Lung (tissue), 12 donors: Measurements from ENCODE around the gene MCM10. TPM values are rescaled to one million over a fixed set of nuclear protein-coding genes. Genes with fewer than 3 reads are reported as not detected.
"Not testable (repeated sequence)": the region's sequence is repeated elsewhere in the genome, so short reads cannot be mapped to it uniquely, and the experiment has no call there.

Experiments used
- ATAC-seq: fragments of 200-7000 bp; cut with Tn5 transposase; one replicate; pipeline ENCODE4 v1.9.1; 2020; ENCODE audit warnings: moderate number of reproducible peaks; ENCODE audit not compliant: insufficient read depth, low FRiP score
- DNase-seq, 3 donors: peaks; one replicate each; pipeline ENCODE4 v3.0.0-alpha.2; 2013 to 2017
- H3K27ac ChIP-seq, 2 donors: one replicate each; pipeline ENCODE4 v1.5.1; 2013; ENCODE audit warnings: mild to moderate bottlenecking in 2 of 2, moderate library complexity in 2 of 2, control low read depth in 1 of 2, inconsistent platforms in 1 of 2, low read depth in 1 of 2, low read length in 1 of 2
- H3K27me3 ChIP-seq, 3 donors: one replicate each; pipeline ENCODE4 v1.5.1; 2013; ENCODE audit warnings: low read length in 2 of 3; ENCODE audit not compliant: control insufficient read depth in 3 of 3, insufficient read depth in 3 of 3
- H3K36me3 ChIP-seq, 4 donors: one replicate each; pipeline ENCODE4 v1.5.1; 2013; ENCODE audit warnings: low read length in 4 of 4, mild to moderate bottlenecking in 1 of 4, moderate library complexity in 1 of 4; ENCODE audit not compliant: control insufficient read depth in 4 of 4, insufficient read depth in 4 of 4
- H3K4me1 ChIP-seq, 5 donors: one replicate each; pipeline ENCODE4 v1.5.1; 2013; ENCODE audit warnings: low read length in 5 of 5, mild to moderate bottlenecking in 2 of 5, moderate library complexity in 1 of 5; ENCODE audit not compliant: control insufficient read depth in 5 of 5, insufficient read depth in 5 of 5
- H3K4me3 ChIP-seq: one replicate; pipeline ENCODE4 v1.5.1; 2013; ENCODE audit warnings: mild to moderate bottlenecking, control low read depth, moderate library complexity
- H3K9ac ChIP-seq, 2 donors: one replicate each; pipeline ENCODE4 v1.5.1; 2013; ENCODE audit warnings: low read length in 2 of 2, control low read depth in 1 of 2; ENCODE audit not compliant: insufficient read depth in 1 of 2
- H3K9me3 ChIP-seq, 4 donors: one replicate each; pipeline ENCODE4 v1.5.1; 2013; ENCODE audit warnings: low read length in 3 of 4, mild to moderate bottlenecking in 1 of 4, moderate library complexity in 1 of 4; ENCODE audit not compliant: control insufficient read depth in 4 of 4, insufficient read depth in 3 of 4
- CTCF ChIP-seq: IDR thresholded peaks from 2 replicates; pipeline ENCODE4 v1.5.1; 2012; ENCODE audit warnings: mild to moderate bottlenecking; ENCODE audit errors: control extremely low read depth, extremely low read depth
- WGBS, 2 donors: extraction: QIAGEN DNeasy Blood & Tissue Kit; methylation state at CpG; one replicate each; pipeline ENCODE4 v1.1.7; 2013; 5-methylcytosine and 5-hydroxymethylcytosine counted together
- polyA plus RNA-seq, 2 donors: library from polyadenylated mRNA; stranded (reverse); fragments of 200-250 nt; gene quantifications; one replicate each; pipeline ENCODE4 v1.2.1, GENCODE V29; 2013
- total RNA-seq, 2 donors: library from RNA; depleted of rRNA in 1 of 2; stranded (reverse); fragments of >200 nt in 1 of 2; gene quantifications; one replicate each; pipeline ENCODE4 v1.2.1, GENCODE V29; 2014 to 2021
- donor health status: control.
- donor health status: control.
- donor health status: Bipolar disorder and iron deficiency.
- donor health status: healthy.
- donor health status: DM: yes; HTN: yes; CAD: no.

The MCM10 gene
- total and polyA plus RNA-seq, 4 donors = 0.54 to 1.8 (median 1.0) TPM

- no peak for TF ChIP-seq CTCF
Observed at GRCh38 chr10:13233358-13233757, 72.0 kb downstream of the MCM10 start.

DNA sequence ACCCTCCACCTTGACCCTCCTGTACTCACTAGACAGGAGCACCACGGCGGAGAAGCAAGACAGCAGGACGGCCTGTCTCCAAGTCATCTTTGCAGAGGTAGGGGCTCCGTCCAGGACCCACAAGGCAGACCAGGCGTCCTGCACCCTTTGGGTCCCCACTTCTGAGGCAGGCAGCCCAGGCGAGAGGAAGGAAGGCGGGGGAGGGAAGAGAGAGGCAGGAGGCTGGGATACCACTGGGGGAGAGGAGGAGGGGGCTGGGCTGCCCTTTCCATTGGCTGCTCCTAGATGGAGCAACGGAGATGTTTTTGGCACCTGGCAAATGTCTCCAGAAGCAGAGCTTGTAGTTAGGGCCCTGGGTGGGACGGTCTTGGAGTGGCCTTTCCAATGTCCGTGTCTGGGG is 72.8 kb downstream of the MCM10 start, which contains the start of gene UCMA:
TSS of gene UCMA (minus strand) at position 203 of the 400 bp plus-strand sequence. CDS start at position 87, 116 bp downstream.
- WGBS, 2 donors = 64 to 74% methylated on average over 10 of the region's 10 CpGs
- no peak within 1 kb of the TSS for H3K27ac ChIP-seq
- DNase-seq (peak in 1 of 3 donors; percentile 41), ATAC-seq (no peak)
- no peaks in the 10 kb centered on the region for H3K36me3 ChIP-seq
- no peak within 1 kb of the TSS for H3K9ac ChIP-seq
- H3K9me3 ChIP-seq = peaks cover 0 to 2% (median 0%) of the 10 kb centered on the region in 4 donors
- no peak for TF ChIP-seq CTCF
- H3K27me3 ChIP-seq = no peaks in the 10 kb centered on the region
- no peak within 1 kb of the TSS for H3K4me3 ChIP-seq
- H3K4me1 ChIP-seq = no peaks in the 10 kb centered on the region

More at GRCh38 chr10:13233358-13233757, 72.0 kb downstream of the MCM10 start:
- H3K27ac ChIP-seq = no peak overlapping the region
- H3K9ac ChIP-seq = no peak overlapping the region
- no peaks in the 10 kb centered on the region for H3K36me3 ChIP-seq
- ATAC-seq = no peak
- H3K4me3 ChIP-seq = no peak overlapping the region
- H3K27me3 ChIP-seq = no peaks in the 10 kb centered on the region
- H3K9me3 ChIP-seq = peaks cover 0 to 2% (median 0%) of the 10 kb centered on the region in 4 donors
- DNase-seq = no peak
- H3K4me1 ChIP-seq = no peaks in the 10 kb centered on the region
- WGBS, 2 donors = 60 to 65% methylated on average over 14 of the region's 14 CpGs

DNA sequence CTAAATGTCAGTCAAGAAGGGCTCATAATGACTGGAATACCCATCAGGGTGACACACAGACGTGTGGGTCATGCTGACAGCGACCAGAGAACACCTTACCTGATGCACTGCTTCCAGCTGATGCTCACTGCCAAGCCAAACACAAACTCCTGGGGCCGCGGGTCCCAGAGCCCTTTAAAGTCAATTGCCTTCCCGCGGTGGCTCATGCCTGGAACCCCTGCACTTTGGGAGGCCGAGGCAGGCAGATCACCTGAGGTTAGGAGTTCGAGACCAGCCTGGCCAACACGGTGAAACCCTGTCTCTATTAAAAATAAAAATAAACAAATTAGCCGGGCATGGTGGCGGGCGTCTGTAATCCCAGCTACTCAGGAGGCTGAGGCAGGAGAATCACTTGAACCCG is 73.4 kb downstream of the MCM10 start:
- not testable (repeated sequence) for H3K4me1 ChIP-seq, H3K27me3 ChIP-seq, H3K9me3 ChIP-seq, H3K36me3 ChIP-seq, H3K4me3 ChIP-seq, DNase-seq, H3K27ac ChIP-seq, H3K9ac ChIP-seq, ATAC-seq
- WGBS, 2 donors = 87 to 93% methylated on average over 13 of the region's 13 CpGs

DNA sequence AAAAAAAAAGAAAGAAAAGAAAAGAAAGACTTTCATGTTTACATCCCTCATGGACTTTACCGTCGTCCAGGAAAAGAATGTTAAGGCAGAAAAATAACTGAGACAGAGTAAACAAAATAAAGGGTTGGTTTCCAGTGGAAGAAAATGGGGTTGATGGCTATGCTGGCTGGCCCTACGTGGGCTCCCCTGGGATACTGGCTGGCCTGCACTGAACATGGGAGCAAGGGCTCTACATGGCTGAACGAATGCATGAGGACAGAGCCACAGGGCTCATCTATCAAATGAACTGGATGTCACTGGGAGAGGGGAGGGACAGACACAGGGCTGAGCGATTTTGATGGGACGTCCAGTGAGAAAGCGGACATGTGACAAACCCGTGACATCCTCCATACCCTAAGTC is 75.3 kb downstream of the MCM10 start:
- Histone ChIP-seq H3K4me1 (no peaks in the 10 kb centered on the region), H3K9me3 (peaks cover 0 to 2% (median 0%) of the 10 kb centered on the region in 4 donors), H3K4me3 (no peak overlapping the region), H3K9ac (no peak overlapping the region), H3K27ac (no peak overlapping the region), H3K27me3 (no peaks in the 10 kb centered on the region), H3K36me3 (no peaks in the 10 kb centered on the region)
- ATAC-seq = no peak
- WGBS, 2 donors = 80 to 88% methylated on average over 8 of the region's 8 CpGs
- no peak for TF ChIP-seq CTCF
- DNase-seq = no peak
